Endothelial cell of umbilical vein (primary cell): ENCODE results near the gene L3MBTL4.

Experiments
- MYC ChIP-seq: IDR thresholded peaks from one replicate; pipeline ENCODE4 v1.6.1; 2011; ENCODE audit warnings: mild to moderate bottlenecking, low read depth, low read length
- POLR2A ChIP-seq: IDR thresholded peaks from 2 replicates; pipeline ENCODE4 v1.6.1; 2012; ENCODE audit warnings: low read depth, mild to moderate bottlenecking, control low read depth, low read length
- TF ChIP-seq, protein P1 (sequence below), 2 donors: IDR thresholded peaks; 1 replicate in 1 of 2; 2 replicates in 1 of 2; pipeline ENCODE4 v1.5.1; 2011; ENCODE audit warnings: low read length in 2 of 2, mild to moderate bottlenecking in 2 of 2, moderate library complexity in 2 of 2, control low read depth in 1 of 2, inconsistent platforms in 1 of 2, low read depth in 1 of 2; ENCODE audit not compliant: insufficient read depth in 1 of 2; ENCODE audit errors: extremely low read depth in 1 of 2
- TF ChIP-seq, protein P2 (sequence below): IDR thresholded peaks from 2 replicates; pipeline ENCODE4 v1.6.1; 2011; ENCODE audit not compliant: insufficient read depth, insufficient read length

DNA sequence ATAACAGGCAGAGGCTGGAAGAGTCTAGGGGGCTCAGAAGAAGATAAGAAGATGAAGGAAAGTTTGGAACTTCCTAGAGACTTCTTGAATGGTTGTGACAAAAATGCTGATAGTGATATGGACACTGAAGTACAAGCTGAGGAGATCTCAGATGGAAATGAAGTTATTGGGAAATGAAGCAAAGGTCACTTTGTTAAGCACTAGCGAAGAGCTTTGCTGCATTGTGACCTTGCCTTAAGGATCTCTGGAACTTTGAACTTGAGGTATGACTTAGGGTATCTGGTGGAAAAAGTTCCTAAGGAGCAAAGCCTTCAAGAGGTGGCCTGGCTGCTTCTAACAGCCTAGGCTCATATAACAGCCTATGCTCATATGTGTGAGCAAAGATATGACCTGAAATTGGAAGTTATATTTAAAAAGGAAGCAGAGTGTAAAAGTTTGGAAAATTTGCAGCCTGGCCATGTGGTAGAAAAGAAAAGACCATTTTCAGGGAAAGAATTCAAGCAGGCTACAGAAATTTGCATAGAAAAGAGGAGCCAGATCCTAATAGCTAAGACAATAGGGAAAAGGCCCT lies 91.3 kb downstream of the L3MBTL4 start:
- no peak for TF ChIP-seq MYC
- TF ChIP-seq, protein P1, sequence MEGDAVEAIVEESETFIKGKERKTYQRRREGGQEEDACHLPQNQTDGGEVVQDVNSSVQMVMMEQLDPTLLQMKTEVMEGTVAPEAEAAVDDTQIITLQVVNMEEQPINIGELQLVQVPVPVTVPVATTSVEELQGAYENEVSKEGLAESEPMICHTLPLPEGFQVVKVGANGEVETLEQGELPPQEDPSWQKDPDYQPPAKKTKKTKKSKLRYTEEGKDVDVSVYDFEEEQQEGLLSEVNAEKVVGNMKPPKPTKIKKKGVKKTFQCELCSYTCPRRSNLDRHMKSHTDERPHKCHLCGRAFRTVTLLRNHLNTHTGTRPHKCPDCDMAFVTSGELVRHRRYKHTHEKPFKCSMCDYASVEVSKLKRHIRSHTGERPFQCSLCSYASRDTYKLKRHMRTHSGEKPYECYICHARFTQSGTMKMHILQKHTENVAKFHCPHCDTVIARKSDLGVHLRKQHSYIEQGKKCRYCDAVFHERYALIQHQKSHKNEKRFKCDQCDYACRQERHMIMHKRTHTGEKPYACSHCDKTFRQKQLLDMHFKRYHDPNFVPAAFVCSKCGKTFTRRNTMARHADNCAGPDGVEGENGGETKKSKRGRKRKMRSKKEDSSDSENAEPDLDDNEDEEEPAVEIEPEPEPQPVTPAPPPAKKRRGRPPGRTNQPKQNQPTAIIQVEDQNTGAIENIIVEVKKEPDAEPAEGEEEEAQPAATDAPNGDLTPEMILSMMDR (IDR thresholded peaks at IDR 0.05; ENCODE audit: extremely low read depth in 1 of 2, insufficient read depth in 1 of 2, low read depth in 1 of 2, low read length in 2 of 2) = no peak
- no peak for TF ChIP-seq POLR2A
- TF ChIP-seq, protein P2, sequence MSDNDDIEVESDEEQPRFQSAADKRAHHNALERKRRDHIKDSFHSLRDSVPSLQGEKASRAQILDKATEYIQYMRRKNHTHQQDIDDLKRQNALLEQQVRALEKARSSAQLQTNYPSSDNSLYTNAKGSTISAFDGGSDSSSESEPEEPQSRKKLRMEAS = no peak
